GM20431 (cell line): Measurements from ENCODE around the gene TACR1.

Source experiments
- in situ Hi-C: fragments of 300-500 bp; cut with MseI, MboI; formaldehyde crosslinking; loops from one replicate; pipeline ENCODE4 v1.15.0; 2020; ENCODE audit warnings: low sequenced_read_pairs; ENCODE audit not compliant: unreplicated experiment

The TACR1 gene

DNA sequence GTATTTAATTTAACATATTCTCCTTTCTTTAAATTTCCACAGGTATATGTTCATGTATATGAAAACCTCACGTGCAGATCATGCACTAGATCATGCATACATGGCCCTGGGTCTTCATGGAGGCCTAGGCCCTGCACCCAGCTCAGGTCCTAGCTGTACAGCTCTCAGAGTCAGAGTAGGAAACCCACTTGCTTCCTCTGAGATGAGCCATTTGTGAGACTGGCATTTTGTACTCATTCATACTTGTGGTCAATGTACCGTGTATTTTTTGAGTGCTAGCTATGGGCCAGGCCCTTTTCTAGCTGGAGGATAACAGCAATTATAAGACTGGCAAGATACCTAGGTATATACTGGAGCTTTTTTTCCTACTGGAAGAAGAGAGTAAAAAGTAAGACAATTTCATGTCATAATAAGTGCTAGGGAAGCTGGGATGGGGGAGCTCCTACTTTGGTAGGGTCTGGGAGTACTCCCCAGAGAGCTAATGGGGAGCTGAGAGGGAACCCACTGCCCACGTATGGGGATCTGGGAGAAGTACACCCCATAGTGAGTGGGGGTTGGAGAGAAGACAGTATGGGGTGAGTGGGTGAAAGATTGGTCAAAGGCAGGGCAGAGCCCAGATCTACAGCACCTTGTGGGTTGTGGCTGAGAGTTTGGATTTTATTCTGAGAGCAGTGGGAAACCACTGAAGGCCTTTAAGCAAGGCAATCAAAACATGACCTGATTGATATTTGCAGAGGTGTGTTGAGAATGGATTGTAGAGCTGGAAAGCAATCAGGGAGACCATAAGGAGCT is 168.9 kb downstream of the TACR1 start:
- in situ Hi-C loops, result no loop called here

DNA sequence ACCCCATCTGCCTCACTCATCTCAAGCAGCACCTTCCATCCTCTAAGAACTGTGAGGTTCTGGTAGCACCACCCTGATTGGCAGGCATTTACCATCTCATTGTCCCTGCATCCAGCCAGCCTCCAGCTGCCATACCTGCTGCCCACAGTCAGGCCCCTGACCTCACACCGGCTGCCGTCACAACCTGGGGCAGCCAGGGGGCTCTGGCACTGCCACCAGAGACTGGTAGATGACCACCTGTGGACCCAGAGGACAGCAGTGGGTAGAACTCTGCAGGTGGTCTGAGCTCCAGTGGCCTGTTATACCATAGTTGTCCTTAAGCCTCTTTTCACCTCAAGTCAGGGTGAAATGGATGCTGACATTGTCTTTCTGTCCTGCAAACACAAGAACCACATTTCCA is 171.4 kb downstream of the TACR1 start:
- in situ Hi-C loops, result no loop called here

DNA sequence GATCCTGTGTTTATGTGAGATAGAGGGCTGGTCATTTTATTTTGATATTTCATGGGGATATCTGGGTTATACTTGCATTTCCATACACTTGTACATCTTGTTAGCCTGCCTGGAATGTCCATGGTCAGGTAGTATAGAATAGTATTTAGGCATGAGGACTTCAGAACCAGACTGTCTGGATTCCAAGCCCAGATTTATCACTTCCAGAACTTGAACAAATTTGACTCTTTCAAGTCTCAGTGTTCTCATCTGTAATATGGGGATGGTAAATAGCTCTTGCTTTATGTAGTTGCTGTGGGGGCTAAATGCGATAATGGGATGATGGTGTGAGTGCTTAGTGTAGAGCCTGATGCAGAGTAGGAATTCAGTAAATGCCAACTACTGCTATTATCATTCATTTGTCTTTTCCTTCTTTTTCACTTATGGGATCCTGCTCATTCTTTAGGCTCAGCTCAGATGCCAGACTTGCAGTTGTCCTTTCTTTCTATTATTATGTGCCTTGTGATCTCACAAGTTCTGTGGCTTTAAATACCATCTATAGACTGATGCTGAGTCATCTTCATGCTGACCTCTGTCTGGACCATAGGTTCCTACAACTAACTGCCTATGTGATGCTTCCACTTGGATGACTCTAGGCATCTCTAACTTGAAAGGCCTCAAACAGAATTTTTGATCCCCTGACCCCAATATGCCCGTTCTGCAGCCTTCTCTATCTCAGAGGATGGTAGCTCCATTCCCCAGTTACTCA is 173.5 kb downstream of the TACR1 start:
- in situ Hi-C loops, result no loop called here

DNA sequence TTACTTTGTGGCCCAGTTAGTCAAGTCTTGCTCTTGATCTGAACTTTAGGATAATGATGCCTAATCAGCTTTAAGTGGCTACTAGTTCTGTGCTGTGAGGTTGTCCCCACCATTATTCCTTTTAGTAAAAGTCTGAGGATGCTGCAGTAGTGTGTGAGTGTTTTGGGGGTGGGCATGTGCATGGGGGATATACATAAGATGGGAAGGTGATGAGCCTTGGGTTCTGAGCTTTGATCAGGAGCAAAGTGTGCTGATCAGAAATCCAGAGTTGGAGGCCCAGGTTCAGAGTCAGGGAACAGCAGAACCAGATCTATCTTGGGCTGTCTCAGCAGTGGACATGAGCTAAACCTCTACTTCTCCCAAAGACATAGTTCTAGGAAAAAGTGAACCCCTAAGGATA is 174.1 kb downstream of the TACR1 start:
- in situ Hi-C loops, result no loop called here

DNA sequence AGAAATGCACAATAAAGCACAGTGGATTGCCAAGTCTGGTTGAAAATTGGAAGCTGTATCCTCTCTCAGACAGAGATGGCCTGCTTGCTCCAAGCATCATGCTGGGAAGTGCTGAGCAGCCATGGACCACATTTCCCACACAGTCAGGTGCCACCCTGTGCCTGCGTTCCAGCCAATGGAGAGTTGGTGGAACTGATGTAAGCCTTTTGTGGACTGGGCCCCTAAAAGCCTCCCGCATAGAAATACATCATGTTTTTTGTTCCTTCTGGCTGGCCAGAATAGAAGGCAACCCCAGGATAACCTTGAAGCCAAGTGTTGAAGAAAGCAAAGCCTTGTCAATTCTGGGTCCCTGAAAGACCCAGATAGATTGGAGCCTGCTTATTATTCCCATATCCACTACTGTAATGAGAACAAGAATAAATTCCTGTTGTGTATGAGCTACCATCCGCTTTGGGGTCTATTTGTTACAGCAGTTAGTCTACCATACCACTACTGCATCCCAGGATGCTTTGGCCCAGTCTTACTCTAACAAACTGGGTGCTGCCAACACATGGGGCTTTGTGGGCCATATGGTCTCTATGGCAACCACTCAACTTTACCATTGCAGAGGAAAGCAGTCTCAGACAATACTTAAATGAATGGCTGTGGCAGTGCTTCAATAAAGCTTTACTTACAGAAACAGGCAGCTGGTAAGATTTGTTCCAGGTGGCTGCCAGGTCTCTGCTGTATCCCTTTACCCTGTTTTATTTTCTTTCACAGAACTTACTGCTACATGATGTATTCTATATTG is 175.5 kb downstream of the TACR1 start:
- in situ Hi-C loops, result no loop called here

DNA sequence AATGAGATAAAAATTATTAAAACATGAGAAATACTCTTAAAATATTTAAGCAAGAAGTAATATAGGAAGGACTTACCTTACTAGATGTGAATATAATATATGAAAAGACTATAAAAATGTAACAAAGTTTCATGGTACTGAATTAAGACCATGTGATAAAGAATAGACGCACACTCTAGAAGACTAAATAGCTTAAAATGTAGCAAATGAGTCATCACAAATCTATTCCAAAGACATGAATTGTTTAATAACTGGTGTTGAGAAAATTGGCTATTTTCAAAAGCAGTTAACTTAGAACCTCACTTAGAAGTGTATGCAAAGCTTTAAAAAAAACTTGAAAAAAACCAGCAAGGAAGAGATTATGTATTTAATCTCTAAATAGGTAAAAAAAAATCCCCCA is 176.8 kb downstream of the TACR1 start:
- in situ Hi-C loops, result no loop called here

DNA sequence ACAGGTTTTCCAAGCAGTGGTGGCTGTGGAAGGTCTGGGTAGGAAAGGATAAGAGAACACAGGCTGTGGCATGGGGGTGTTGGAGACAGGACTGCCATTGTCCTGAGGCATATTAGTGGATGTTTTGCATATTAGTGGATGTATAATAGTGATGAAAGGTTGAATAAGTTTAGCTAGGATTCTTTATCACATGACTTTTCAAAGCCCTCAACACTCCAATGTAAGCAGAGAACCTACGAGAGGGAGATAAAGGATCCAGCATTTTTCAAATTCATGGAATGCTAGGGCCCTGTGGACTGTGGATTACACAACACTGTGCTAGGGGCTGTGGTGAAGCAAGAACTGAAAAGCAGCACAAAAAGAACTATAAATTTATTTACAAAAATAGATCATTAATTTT is 177.6 kb downstream of the TACR1 start:
- in situ Hi-C loops, result no loop called here

DNA sequence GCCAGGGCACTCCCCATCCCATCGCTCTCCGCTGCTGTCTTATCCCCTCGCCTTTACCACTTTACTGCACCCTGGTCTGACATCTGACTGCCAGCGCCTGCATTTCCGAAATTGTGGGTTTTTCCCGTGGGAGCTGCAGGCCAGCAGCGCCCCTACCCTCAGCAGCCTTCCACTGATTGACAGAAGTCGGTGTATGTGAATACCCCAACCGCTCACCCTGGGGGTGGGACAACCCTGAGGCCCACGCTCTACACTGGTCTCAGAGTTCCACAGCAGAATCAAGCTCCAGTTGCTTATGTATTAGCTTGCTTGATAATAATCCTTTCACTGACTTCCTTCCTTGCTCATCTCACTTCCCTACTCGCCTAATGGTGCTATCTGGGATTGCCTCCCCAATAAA is 178.8 kb downstream of the TACR1 start:
- in situ Hi-C loops, result no loop called here

DNA sequence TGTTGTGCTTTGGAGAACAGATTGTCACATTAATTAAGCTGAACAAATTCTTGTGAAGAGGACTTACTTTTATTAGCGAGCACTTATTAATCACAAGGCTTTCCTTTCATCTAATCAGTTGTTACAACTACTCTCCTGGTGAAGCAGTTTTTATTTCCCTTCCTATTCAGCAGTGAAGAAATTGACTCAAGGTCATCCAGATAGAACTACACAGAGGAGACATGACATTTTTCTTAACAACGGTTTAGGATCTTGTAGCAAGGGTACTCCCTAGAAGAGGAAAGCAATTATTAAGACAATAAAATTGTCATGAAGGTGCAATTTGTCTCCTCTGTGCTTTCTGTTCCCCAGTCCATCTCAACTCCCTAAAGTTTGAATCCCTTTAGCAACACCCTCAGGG is 179.5 kb downstream of the TACR1 start:
- in situ Hi-C loops, result no loop called here

DNA sequence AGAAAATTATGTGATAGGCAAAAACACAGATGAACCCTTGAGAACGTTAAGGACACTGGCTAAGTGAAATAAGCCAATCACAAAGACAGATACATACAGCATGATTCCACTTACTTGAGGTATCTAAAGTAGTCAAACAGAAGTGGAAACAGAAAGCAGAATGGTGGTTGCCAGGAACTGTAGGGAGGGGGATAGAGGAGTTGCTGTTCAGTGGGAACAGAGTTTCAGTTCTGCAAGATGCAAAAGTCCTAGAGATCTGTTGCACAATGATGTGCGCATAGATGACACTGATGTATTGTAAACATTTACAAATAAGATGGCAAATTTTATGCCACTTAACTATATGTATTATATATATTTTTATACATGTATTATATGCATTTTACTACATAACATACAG is 181.2 kb downstream of the TACR1 start:
- in situ Hi-C loops, result no loop called here

DNA sequence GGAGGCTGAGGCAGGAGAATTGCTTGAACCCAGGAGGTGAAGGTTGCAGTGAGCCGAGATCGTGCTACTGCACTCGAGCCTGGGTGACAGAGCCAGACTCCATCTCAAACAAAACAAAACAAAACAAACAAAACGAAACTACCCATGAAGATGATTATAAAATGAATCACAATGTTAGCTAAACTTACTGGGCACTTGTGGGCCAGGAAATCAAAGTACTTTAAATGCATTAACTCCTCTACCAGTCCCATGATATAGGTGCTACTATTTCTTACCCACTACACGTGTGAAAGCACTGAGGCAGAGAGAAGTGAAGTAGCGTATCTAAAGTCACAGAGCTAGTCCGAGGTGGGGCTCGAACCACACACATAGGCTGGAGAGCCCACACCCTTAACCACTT is 187.2 kb downstream of the TACR1 start:
- in situ Hi-C loops, result no loop called here

DNA sequence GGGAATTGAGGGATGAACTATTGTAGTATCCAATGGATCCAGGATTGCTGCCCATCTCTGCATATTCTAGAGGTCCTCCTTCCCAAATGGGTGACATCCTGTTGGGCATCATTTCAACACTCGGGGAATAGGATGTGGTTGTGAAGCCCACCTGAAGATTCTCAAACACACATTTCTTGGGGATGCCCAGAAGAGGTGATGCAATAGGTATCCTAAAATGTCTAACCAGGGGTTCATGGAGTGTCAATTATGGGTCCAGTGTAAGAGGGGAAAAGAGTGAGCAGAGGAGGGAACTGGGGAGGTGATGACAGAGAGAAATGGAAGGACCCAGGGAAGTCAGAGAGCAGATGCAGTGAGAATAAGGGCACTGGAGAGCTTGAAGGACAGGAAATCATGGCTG is 188.7 kb downstream of the TACR1 start:
- in situ Hi-C loops, result no loop called here

DNA sequence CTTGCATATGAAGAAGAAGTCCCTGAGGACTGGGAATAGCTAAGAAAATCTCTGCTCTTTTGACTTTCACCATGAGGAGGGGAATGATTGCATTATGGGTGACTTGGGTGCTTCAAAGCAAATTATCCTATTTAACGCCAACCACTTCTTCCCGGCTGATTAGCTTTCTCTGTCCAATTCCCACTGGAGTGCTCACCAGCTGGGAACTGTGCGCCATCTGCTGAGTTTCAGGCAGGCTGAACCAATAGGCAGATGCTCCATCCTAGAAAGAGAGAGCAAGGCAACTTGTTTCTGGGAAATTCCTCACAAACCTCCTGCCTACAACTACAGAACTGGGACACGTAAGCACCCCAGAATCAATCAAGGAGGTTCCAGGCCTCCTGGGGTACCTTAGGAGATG is 191.5 kb downstream of the TACR1 start:
- in situ Hi-C loops, result no loop called here

DNA sequence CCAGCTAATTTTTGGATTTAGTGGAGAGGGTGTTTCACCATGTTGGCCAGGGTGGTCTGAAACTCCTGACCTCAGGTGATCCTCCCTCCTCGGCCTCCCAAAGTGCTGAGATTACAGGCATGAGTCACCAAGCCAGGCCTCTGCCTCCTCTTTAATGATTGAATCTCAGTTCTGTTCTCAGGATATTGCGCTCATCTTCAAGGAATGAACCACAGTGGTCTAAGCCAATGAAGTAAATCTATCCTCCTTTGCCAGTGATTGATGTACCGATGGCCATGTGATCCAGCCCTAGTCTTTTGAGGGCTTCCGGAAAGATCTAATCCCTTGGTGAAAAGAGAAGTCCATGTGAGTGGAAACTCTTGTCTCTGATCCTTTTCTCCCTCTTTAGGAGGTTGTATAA is 192.3 kb downstream of the TACR1 start:
- in situ Hi-C loops, result no loop called here

DNA sequence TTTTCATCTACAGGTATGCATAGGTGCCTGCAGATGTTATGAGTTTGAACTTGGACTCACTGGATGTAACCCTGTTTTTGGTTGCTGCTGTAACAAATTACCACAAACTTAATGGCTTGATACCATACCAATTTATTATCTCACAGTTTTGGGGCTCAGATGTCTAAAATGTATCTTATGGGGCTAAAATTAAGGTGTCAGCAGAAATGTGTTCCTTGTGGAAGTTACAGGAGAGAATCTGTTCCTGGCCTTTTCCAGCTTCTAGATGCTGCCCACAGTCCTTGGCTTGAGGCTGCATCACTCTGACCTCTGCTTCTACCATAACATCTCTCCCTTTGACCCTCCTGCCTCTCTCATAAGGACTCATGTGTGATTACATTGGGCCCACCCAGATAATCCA is 193.3 kb downstream of the TACR1 start:
- in situ Hi-C loops, result no loop called here

DNA sequence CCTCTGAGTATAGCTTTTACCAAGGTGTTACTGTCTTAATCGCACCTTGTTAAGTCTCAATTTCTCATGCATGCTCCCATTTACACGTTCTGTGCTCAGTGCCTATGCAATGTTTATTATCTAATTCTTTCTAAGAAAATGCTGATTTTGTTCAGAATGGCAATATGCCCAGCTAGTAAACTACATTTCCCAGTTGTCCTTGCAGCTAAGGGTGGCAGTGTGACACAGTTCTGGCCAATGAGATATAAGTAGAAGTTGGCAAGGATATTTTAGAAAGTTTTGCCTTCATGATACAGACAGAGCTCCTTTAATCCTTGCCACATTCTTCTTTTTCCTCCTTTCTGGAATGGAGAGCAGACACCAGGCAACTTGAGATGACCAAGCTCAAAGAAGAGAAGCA is 195.5 kb downstream of the TACR1 start:
- in situ Hi-C loops, result no loop called here

DNA sequence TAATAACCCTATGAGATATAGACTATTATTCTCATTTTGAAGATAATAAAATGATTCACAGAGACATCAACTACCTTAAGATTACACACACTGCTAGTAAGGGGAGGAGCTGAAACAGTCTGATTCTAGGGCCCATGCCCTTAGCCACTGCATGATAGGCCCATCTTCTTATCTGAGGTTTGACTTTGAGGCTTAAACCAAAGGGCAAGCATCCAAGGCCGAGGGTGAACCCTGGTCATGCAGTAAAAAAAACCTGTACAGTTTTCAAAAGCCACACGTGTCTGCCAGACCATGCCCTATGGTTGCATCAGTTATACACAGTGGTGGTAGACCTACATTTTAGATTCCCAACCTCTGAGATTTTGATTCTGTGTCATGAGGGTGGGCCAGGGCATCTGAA is 196.0 kb downstream of the TACR1 start:
- in situ Hi-C loops, result no loop called here

DNA sequence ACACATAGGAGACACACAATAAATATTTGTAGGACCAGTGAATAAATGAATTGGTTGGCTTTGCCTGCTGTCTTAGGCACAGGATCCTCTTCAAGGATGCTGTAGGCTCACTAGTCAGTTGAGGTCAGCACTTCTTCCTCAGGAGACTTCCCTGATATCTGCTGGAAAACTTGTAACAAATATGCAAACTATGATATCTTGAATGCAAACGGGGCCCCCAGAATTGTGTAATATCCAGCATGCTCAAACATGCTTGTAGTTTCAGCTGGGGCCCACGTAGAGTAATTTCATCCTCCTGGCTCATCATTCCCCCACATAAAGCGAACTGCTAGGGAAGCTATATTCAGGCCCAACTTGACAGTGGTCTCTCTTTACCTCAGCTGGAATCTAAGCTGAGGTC is 197.3 kb downstream of the TACR1 start:
- in situ Hi-C loops, result no loop called here

DNA sequence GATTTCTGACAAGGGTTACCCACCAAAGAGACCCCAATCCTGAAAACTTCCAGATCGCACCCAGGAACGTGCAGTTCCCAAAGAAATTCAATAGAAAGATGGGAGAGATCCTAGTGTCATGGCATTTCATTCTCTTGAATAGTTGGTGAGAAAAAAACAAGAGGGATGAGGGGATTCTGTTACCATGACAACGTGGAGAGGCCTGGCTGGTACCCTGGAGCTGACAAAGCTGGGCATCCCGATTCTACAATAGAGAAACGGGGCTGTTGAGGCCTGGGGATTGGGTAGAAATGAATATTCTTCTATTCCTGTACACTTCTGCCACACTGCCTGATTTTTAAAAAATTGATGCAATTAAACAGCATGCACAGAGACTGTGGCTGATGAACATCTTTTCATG is 199.9 kb downstream of the TACR1 start:
- in situ Hi-C loops, result no loop called here
